Activated gamma-delta T cell treated with Interleukin-2 at 50 U/mL for 16 hours (primary cell): ENCODE results near the gene CCR5.
A peak's percentile ranks its signal among the peaks of the same experiment; 100 is the strongest.
"Not testable (repeated sequence)": the region's sequence is repeated elsewhere in the genome, so short reads cannot be mapped to it uniquely, and the experiment has no call there.

Source experiments
- DNase-seq: peaks from one replicate; pipeline ENCODE4 v3.0.0-alpha.2; 2020

Gene CCR5

GRCh38 chr3:46388847-46389246, 18.1 kb downstream of the CCR5 start:
- DNase-seq: not testable (repeated sequence)

GRCh38 chr3:46389306-46389705, 18.6 kb downstream of the CCR5 start:
- DNase-seq: no peak

- DNase-seq: not testable (repeated sequence)
Measured at GRCh38 chr3:46391526-46391925, 20.8 kb downstream of the CCR5 start.

- DNase-seq: no peak
Measured at GRCh38 chr3:46393011-46393410, 22.3 kb downstream of the CCR5 start.

GRCh38 chr3:46393554-46394434, 23.0 kb downstream of the CCR5 start:
- no peak for DNase-seq

GRCh38 chr3:46395210-46395661, 24.5 kb downstream of the CCR5 start:
- no peak for DNase-seq

- no peak for DNase-seq
Measured at GRCh38 chr3:46395766-46396530, 25.2 kb downstream of the CCR5 start.

GRCh38 chr3:46397111-46397510, 26.4 kb downstream of the CCR5 start:
- no peak for DNase-seq

GRCh38 chr3:46398186-46398955, 27.6 kb downstream of the CCR5 start:
- DNase-seq: no peak

- DNase-seq: no peak
Measured at GRCh38 chr3:46399098-46399497, 28.4 kb downstream of the CCR5 start.

GRCh38 chr3:46399557-46399956, 28.8 kb downstream of the CCR5 start:
- no peak for DNase-seq

GRCh38 chr3:46400000-46400734, 29.4 kb downstream of the CCR5 start:
- DNase-seq: no peak

- DNase-seq: no peak
Measured at GRCh38 chr3:46400846-46401245, 30.1 kb downstream of the CCR5 start.

GRCh38 chr3:46401579-46401978, 30.8 kb downstream of the CCR5 start:
- no peak for DNase-seq

GRCh38 chr3:46402902-46403301, 32.2 kb downstream of the CCR5 start:
- not testable (repeated sequence) for DNase-seq

- DNase-seq: no peak
Measured at GRCh38 chr3:46405301-46406019, 34.7 kb downstream of the CCR5 start.

- DNase-seq: no peak
Measured at GRCh38 chr3:46406443-46406787, 35.7 kb downstream of the CCR5 start.

GRCh38 chr3:46406788-46407611, 36.3 kb downstream of the CCR5 start, which contains the start of the genes CCR5AS and CCRL2:
TSS of gene CCR5AS (minus strand) at chr3:46407066.
TSS of gene CCRL2 (plus strand) at chr3:46407259. CDS start at chr3:46408080, 821 bp downstream.
- peak; percentile 40 for DNase-seq

GRCh38 chr3:46407970-46408369, 37.2 kb downstream of the CCR5 start:
- DNase-seq: no peak

GRCh38 chr3:46408853-46409252, 38.1 kb downstream of the CCR5 start:
- DNase-seq: no peak
